SK-N-SH treated with all-trans-retinoic acid at 6 μM for 48 hours (cell line): ENCODE measurements around the gene PRUNE2.

ENCODE experiments used
- GLIS3 ChIP-seq: fragments of 250-450 bp; sonication (Bioruptor Pico); IDR thresholded peaks from 2 replicates; pipeline ENCODE4 v1.5.0; 2020; ENCODE audit warnings: mild to moderate bottlenecking, moderate library complexity
- ZFP30 ChIP-seq: fragments of 450-650 bp; formaldehyde crosslinking; IDR thresholded peaks from 2 replicates; pipeline ENCODE4 v1.5.0; 2022; ENCODE audit warnings: mild to moderate bottlenecking, moderate library complexity
- TF ChIP-seq, protein P1 (sequence below): fragments of 250-450 bp; sonication (Bioruptor Pico); IDR thresholded peaks from 2 replicates; pipeline ENCODE4 v1.8.0; 2021; ENCODE audit warnings: low read depth, mild to moderate bottlenecking, moderate library complexity, borderline replicate concordance
- TF ChIP-seq, protein P2 (sequence below): fragments of 250-450 bp; sonication (Bioruptor Pico); IDR thresholded peaks from 2 replicates; pipeline ENCODE4 v1.8.0; 2020; ENCODE audit warnings: mild to moderate bottlenecking, moderate library complexity, borderline replicate concordance
- TF ChIP-seq, protein P3 (sequence below): fragments of 250-450 bp; sonication (Bioruptor Pico); IDR thresholded peaks from 2 replicates; pipeline ENCODE4 v1.5.1; 2020; ENCODE audit warnings: low read depth, mild to moderate bottlenecking, moderate library complexity

DNA sequence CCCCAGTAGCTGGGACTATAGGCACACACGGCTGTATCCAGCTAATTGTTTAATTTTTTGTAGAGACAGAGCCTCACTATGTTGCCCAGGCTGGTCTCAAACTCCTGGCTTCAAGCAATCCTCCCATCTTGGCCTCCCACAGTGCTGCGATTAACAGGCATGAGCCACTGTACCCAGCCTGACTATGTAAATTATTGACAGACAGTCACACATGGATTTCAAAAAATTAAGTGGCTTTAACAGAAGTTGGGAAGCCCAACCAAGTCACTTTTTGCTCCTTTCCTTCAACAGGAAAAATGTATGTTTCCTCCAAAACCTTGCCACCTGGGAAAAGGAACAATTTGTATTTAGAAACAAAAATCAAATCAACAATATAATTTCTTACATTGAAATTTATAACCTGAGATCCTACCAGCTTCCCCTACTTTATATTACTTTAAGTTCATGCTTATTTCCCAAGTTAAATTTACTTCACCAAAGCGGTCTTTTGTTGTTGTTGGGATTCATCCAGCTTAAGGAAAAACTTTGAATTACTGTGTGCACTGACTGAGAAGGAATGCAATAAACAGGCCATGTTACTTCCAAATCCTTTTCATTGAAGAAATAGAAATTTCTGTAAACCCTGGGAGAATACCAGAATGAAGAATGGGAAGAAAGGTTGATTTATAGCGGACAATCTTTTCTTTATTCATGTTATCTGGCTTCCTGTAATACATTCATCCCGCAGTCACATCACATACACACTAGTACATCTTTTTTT lies 133.0 kb downstream of the PRUNE2 start:
- TF ChIP-seq, protein P1, sequence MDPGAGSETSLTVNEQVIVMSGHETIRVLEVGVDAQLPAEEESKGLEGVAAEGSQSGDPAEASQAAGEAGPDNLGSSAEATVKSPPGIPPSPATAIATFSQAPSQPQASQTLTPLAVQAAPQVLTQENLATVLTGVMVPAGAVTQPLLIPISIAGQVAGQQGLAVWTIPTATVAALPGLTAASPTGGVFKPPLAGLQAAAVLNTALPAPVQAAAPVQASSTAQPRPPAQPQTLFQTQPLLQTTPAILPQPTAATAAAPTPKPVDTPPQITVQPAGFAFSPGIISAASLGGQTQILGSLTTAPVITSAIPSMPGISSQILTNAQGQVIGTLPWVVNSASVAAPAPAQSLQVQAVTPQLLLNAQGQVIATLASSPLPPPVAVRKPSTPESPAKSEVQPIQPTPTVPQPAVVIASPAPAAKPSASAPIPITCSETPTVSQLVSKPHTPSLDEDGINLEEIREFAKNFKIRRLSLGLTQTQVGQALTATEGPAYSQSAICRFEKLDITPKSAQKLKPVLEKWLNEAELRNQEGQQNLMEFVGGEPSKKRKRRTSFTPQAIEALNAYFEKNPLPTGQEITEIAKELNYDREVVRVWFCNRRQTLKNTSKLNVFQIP (CRISPR knock-in tag): no peak
- no peak for TF ChIP-seq GLIS3 (CRISPR knock-in tag)
- TF ChIP-seq, protein P2, sequence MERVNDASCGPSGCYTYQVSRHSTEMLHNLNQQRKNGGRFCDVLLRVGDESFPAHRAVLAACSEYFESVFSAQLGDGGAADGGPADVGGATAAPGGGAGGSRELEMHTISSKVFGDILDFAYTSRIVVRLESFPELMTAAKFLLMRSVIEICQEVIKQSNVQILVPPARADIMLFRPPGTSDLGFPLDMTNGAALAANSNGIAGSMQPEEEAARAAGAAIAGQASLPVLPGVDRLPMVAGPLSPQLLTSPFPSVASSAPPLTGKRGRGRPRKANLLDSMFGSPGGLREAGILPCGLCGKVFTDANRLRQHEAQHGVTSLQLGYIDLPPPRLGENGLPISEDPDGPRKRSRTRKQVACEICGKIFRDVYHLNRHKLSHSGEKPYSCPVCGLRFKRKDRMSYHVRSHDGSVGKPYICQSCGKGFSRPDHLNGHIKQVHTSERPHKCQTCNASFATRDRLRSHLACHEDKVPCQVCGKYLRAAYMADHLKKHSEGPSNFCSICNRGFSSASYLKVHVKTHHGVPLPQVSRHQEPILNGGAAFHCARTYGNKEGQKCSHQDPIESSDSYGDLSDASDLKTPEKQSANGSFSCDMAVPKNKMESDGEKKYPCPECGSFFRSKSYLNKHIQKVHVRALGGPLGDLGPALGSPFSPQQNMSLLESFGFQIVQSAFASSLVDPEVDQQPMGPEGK (CRISPR knock-in tag): no peak
- no peak for TF ChIP-seq ZFP30 (CRISPR knock-in tag)
- TF ChIP-seq, protein P3, sequence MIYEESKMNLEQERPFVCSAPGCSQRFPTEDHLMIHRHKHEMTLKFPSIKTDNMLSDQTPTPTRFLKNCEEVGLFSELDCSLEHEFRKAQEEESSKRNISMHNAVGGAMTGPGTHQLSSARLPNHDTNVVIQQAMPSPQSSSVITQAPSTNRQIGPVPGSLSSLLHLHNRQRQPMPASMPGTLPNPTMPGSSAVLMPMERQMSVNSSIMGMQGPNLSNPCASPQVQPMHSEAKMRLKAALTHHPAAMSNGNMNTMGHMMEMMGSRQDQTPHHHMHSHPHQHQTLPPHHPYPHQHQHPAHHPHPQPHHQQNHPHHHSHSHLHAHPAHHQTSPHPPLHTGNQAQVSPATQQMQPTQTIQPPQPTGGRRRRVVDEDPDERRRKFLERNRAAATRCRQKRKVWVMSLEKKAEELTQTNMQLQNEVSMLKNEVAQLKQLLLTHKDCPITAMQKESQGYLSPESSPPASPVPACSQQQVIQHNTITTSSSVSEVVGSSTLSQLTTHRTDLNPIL (CRISPR knock-in tag): no peak
